K562 (cell line): Measurements from ENCODE around the gene CNGB1.

Experiments used
- ARNT ChIP-seq, 2 experiments: fragments of 450-650 bp; IDR thresholded peaks; 2 replicates each; pipeline ENCODE4 v1.6.1; 2016; ENCODE audit warnings: mild to moderate bottlenecking in 1 of 2
- EHMT2 ChIP-seq: fragments of 450-650 bp; IDR thresholded peaks from 2 replicates; pipeline ENCODE4 v1.6.1; 2018; ENCODE audit warnings: antibody characterized with exemption
- JUND ChIP-seq, 2 experiments: IDR thresholded peaks; 2 replicates in 1 of 2; 3 replicates in 1 of 2; pipeline ENCODE4 v1.6.1; 2011; ENCODE audit warnings: borderline replicate concordance in 2 of 2, low read depth in 2 of 2, low read length in 2 of 2, improper control_type of control experiment in 1 of 2, missing biosample characterization in 1 of 2, missing genetic modification characterization in 1 of 2, missing genetic modification reagents in 1 of 2
- SMC3 ChIP-seq: conservative IDR thresholded peaks from 2 replicates; pipeline ENCODE4 v1.6.1; 2011; ENCODE audit warnings: low read depth, low read length, improper control_type of control experiment; ENCODE audit not compliant: insufficient read depth
- ZKSCAN3 ChIP-seq: fragments of 250-450 bp; sonication (Bioruptor Pico); IDR thresholded peaks from 2 replicates; pipeline ENCODE4 v1.4.0; 2020
- ZKSCAN8 ChIP-seq: fragments of 200-800 bp; sonication (Bioruptor generic); IDR thresholded peaks from 2 replicates; pipeline ENCODE4 v1.6.1; 2016; ENCODE audit warnings: missing genetic modification characterization, missing compliant biosample characterization
- ZNF23 ChIP-seq: fragments of 250-450 bp; sonication (Bioruptor Pico); IDR thresholded peaks from 2 replicates; pipeline ENCODE4 v1.4.0; 2020; ENCODE audit warnings: mild to moderate bottlenecking
- TF ChIP-seq, protein P1 (sequence below): fragments of 450-650 bp; IDR thresholded peaks from 2 replicates; pipeline ENCODE4 v1.6.1; 2017; ENCODE audit warnings: mild to moderate bottlenecking, moderate library complexity
- TF ChIP-seq, protein P2 (sequence below): sonication (generic); formaldehyde crosslinking; IDR thresholded peaks from 2 replicates; pipeline ENCODE4 v1.8.0; 2022; ENCODE audit warnings: mild to moderate bottlenecking, missing genetic modification reagents, borderline replicate concordance

DNA sequence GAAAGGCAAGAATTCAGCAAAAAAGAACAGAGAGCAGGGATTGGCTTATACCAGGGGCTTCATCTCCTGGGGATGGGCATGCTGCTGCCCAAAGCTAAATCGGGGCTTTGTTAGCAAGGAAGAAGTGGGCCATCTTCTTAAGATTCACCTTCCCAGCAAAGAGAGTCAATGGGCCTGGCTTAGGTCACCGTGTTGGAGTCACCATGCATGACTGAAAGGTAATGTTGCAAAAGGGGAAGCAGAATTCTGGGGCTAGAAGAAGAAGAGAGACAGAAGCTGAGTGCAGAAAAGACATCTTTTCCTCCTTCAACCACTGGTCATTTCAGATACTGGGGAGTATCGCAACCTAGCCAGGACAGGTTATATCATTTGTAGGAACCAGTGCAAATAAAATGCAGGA is 92.3 kb downstream of the CNGB1 start:
- no peak for TF ChIP-seq JUND (IDR thresholded peaks at IDR 0.05; ENCODE audit: borderline replicate concordance, low read depth, low read length)
- no peak for TF ChIP-seq JUND (tag; IDR thresholded peaks at IDR 0.05; ENCODE audit: borderline replicate concordance, low read depth, low read length)
- TF ChIP-seq ZKSCAN8 (CRISPR knock-in tag), result no peak
- TF ChIP-seq, protein P1, sequence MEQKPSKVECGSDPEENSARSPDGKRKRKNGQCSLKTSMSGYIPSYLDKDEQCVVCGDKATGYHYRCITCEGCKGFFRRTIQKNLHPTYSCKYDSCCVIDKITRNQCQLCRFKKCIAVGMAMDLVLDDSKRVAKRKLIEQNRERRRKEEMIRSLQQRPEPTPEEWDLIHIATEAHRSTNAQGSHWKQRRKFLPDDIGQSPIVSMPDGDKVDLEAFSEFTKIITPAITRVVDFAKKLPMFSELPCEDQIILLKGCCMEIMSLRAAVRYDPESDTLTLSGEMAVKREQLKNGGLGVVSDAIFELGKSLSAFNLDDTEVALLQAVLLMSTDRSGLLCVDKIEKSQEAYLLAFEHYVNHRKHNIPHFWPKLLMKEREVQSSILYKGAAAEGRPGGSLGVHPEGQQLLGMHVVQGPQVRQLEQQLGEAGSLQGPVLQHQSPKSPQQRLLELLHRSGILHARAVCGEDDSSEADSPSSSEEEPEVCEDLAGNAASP, result no peak
- no peak for TF ChIP-seq SMC3
- no peak for TF ChIP-seq EHMT2
- TF ChIP-seq ARNT (IDR thresholded peaks at IDR 0.05), result no peak
- no peak for TF ChIP-seq ZNF23
- no peak for TF ChIP-seq ZKSCAN3 (CRISPR knock-in tag)
- TF ChIP-seq, protein P2, sequence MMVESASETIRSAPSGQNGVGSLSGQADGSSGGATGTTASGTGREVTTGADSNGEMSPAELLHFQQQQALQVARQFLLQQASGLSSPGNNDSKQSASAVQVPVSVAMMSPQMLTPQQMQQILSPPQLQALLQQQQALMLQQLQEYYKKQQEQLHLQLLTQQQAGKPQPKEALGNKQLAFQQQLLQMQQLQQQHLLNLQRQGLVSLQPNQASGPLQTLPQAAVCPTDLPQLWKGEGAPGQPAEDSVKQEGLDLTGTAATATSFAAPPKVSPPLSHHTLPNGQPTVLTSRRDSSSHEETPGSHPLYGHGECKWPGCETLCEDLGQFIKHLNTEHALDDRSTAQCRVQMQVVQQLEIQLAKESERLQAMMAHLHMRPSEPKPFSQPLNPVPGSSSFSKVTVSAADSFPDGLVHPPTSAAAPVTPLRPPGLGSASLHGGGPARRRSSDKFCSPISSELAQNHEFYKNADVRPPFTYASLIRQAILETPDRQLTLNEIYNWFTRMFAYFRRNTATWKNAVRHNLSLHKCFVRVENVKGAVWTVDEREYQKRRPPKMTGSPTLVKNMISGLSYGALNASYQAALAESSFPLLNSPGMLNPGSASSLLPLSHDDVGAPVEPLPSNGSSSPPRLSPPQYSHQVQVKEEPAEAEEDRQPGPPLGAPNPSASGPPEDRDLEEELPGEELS (CRISPR knock-in tag), result no peak
